NCI-H128 (cell line): ENCODE results near the gene NSMF.

Source experiments
- DNase-seq: peaks from one replicate; lab custom pipeline; 2025; ENCODE audit not compliant: unreplicated experiment; lab: John Stamatoyannopoulos, UW

The NSMF gene

DNA sequence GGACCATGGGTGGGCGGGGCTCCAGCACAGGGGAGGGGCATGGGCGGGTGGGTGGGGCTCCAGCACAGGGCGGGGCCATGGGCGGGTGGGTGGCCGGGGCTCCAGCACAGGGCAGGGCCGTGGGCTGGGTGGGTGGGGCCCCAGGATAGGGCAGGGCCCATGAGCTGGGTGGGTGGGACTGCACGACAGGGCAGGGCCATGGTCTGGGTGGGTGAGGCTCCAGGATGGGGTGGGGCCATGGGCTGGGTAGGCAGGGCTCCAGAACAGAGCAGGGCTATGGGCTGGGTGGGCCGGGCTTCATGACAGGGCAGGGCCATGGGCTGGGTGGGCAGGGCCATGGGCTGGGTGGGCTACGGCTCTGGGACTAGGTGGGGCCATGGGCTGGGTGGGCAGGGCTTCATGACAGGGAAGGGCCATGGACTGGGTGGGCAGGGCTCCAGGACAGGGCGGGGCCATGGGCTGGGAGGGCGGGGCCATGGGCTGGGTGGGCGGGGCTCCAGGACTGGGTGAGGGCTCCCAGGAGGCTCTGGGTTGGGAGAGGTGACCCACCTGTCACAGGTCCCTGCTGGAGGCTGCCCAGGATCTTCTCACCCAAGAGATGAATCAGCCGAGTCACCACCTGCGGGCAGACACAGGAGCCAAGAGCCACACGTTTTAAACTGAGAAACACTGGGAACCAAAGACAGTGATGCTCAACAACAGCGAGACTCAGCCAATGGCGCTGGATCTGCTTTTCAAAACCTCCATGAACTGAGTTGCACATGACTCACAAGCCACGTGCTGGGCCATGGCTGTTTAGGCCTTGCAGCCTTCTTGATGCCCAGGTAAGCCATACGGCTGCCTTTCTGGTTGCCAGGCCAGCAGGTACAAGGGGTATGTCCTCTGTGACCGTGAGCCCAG lies 33.6 kb upstream of the NSMF start:
- DNase-seq: no peak

DNA sequence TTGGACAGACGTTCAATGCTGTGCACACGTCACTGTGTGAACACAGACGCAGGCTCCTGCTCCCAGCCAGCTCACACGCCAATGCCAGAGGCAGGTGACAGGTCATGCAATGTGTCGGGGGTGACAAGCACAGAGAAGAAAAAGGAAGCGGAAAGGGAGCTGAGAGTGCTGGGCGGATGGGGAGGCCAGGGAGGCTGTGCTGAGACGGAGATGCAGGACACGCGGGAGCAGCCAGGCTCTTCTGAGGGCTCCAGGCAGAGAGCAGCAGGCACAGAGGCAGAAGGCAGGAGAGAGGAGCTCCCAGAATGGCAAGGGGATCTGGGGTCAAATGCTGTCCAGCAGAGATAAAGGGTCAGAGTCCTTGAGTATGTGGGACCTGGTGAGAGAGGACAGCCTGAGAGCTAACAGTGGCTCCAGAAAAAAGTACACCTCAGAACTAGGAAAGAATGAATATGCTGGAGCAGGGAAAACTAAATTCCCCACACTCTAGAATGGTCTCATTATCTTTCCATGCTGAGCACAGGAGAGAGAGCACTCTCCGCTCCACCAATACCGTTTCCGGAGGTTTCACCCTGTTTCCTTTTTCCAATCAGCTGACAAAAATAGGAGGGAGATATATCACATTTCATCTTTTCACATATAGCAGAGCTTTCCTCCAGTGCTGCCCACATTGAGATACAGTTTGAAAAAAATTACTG lies 32.8 kb upstream of the NSMF start:
- DNase-seq: no peak

DNA sequence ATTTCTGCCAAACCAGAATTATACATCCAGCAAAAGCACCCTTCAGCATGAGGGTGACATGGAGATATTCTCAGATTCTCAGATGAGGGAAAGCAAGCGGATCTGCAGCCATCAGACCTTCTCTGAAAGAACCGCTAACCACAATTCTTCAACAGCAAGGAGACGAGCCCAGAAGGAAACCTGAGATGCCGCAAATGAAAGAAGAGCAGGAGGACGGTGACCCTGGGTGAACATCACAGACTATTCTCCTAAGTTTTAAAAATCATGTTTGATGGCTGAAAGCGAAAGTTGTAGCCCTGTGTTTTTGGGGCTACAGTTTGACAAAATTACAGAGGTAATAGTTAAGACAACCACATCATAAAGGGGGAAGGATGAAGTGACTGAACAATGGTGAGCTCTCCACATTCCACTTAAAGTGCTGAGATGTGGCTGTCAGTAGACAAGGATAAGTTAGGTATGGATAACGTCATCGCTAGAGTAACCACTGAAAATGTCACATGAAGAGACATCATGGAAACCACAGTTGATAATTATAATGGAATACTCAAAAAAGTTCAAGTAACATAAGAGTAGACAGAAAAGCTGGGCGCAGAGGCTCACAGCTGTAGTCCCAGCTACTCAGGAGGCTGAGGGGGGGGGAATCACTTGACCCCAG lies 31.5 kb upstream of the NSMF start:
- DNase-seq: no peak

DNA sequence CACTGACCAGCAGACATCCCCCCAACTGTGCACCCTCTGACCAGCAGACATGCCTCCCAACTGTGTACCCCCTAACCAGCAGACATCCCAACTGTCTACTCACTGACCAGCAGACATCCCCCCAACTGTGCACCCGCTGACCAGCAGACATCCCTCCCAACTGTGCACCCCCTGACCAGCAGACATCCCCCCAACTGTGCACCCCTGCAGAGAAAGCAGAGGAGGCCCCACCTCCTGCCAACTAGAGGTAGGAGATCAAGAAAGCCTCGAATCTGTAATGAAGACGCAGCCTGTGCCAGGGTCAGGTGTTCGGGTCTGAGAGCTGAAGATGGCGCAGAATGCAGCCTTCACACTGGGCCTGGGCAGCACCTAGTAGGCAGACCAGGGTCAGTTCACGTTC lies 29.8 kb upstream of the NSMF start:
- no peak for DNase-seq

DNA sequence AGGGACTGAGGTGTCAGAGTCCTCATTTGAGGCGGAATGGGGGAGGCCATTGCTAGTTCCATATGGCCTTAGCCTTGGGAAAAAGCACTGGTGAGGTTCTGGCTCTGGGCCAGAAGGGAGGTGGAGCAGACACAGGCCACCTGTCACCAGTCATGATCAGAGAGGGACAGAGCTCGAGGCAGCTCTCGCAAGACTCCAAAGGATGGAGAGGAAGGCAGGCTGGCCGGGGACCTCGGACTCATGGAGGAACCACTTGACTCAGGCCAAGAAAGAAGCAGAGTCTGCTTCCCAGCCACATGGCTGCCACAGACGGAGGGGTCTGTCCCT lies 29.2 kb upstream of the NSMF start:
- no peak for DNase-seq

DNA sequence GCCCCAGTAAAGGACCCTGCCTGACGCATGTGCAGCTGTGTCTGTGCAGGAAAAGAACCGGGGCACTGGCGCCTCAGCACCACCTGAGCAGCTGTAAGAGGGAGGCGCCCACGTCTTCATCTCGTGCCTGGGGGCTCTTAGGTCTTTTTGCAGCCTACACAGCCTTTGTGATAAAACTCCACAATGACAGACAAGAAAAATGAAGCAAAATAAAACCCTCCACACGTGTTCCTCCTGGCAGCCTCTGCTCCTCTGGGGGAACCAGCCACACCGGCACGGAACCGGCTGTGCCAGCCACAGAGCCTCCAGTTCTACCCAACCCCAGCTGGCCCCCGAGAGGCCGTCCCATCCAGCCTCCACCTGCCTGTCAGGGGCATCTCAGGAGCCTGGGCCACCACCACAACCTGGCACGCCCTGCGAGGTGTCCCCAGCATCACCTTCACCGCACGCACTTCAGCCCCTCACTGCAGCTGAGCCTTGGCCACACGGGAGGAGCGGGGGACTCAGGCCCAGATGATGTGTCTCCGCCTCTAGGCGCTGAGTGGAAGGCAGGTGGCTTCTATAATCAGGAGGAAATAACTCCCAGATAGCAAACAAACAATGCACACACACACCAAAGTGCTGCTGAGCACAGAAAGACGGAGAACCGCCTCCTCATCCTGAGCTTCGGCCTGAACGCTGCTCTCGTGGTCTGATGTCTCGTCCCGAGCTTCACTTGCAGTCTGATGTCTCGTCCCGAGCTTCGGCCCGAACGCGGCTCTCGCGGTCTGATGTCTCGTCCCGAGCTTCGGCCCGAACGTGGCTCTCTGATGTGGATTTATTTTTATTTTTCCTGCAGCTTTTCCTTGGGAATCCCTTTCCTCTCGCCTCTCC lies 28.6 kb upstream of the NSMF start:
- DNase-seq: peak; percentile 34

DNA sequence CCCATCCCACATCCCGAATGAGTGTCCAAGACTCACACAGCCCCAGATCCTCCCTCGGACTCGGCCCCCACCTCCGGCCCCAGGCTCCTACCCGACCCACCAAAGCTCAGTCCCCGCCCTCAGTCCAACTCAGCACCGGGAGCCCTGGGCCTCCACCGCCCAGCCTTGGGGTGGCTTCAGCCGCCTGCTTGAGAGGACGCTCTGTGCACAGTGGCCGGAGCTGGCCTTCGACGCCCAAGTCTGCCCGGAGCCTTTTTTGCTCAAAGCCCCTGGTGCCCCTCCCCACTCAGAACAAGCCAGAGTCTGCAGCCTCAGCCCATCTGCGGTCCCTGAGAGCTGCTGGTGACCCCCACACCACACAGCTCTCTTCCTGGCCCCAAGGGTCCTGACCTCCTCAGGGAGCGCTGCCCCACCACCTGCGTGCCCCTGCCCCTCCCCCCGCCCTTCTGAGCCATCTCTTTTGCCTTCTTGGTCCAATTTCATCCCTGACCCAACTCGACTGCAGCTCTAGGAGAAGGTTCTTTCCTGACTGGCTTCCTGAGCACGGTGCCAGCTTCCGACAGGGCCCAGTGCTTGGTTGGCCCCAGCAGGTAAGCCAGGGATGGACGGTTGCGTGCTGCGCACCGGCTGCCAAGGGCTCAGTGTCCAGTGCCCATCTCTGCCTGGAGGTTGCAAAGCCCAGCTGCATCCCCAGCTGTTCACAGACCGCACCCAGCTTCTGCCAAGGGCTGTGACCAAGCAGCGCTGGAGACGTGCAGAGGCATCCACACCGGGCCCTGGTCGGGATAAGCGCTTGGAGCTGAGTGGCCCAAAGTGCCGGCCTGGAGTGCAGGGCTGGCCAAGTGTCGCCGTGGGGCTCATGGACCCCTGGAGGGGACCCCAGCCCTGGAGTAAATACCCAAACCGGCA lies 27.7 kb upstream of the NSMF start:
- DNase-seq: no peak

DNA sequence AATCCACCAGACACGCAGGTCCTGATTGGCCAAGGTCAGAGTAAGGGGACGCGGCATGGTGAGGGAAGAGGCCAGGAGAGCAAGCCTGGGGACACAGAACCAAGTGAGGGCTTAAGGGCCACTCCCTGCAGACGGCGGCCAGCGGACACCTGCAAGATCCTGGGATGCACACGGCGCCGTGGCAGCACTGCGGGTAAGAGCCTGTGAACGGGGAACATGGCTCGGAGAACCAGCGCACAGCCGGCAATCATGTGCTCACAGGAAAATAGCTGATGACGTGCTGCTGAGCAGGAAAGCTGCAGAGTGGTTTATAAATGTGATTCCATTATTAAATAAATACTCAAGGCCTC lies 27.0 kb upstream of the NSMF start:
- no peak for DNase-seq

DNA sequence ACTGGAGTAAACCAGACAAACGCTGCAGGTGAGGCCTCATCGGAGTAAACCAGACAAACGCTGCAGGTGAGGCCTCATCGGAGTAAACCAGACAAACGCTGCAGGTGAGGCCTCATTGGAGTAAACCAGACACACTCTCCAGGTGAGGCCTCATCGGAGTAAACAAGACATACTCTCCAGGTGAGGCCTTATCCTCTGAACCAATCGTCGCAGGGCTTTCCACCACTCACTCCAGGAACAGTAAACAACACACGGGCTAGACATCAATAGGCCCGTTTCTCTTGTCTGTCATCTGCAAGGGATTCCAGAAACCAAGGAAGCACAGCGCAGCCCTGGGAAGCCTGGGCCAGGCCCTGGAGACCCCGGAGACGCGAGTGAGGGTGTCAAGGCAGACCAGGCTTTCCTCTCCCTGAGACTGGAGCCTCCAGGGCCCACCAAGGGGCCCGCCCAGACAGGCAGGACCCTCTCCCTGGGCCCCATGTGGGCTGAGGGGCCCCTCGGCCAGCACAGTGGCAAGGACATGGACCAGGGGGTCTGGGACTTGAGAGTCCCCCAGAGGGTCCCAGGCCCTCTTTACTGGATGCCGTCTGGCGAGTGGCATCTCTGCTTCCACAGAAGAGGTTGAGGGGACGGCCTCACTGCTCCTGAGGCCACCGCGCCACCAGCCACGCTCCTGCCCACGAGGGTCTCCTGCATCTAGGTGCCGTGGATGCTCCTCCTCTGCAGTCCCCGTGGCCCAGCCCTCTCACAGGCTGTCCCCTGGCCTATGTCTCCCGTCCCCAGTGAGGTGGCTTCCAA lies 26.4 kb upstream of the NSMF start:
- DNase-seq: no peak

DNA sequence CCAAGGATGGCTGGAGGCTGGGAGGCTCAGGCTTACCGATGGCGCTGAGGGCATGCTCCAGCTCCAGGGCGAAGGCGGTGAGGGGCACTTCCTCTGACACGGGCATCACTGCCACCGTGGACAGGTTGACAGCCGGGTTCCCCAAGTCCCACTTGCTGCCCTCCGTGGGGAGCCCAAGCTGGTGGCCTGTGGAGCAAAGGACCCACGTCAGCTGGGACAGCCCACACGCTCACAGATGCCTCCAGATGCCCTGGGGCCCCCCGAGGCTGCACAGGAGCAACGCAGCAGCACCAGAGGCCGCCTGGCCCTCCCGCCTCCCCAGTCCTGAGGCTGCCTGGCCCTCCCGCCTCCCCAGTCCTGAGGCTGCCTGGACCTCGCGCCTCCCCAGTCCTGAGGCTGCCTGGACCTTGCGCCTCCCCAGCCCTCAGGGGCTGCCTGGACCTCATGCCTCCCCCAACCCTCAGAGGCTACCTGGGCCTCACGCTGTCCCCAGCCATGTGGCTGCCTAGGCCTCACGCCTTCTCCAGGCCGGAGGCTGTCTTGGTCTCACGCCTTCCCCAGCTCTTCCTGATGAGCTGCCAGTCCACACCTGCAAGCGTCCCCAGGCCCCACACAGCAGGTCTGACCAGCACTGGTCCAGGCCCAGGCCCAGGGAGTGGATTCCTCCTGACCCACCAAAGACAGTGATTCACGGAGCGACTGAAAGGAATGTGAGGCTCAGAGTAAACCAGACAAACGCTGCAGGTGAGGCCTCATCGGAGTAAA lies 25.6 kb upstream of the NSMF start:
- no peak for DNase-seq

DNA sequence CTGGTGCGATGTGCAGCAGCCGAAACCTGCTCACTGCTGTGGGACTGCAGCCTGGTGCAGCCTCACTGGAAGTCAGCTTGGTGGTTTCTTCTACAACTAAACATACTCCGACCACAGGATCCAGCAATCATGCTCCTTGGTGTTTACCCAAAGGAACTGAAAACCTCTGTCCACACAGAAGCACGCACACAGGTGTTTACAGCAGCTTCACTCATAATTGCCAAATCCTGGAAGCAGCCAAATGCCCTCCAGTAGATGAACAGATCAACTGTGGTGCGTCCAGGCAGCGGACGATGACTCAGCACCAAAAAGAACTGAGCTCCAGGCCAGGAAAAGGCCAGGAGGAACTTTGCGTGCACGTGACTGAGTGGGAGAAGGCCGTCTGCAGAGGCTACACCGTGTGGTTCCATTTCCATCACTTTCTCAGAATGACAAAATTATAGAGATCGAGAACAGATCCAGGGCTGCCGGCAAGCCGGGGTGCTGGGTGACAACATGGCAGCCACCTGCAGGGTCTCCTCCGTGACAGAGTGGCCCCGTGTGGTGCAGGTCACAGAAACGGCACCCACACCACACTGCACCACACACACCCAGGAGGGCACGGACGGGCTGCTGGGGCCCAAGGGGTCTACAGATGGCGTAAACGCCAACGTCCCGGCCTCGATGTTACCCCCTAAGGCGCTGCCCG lies 23.1 kb upstream of the NSMF start:
- no peak for DNase-seq

DNA sequence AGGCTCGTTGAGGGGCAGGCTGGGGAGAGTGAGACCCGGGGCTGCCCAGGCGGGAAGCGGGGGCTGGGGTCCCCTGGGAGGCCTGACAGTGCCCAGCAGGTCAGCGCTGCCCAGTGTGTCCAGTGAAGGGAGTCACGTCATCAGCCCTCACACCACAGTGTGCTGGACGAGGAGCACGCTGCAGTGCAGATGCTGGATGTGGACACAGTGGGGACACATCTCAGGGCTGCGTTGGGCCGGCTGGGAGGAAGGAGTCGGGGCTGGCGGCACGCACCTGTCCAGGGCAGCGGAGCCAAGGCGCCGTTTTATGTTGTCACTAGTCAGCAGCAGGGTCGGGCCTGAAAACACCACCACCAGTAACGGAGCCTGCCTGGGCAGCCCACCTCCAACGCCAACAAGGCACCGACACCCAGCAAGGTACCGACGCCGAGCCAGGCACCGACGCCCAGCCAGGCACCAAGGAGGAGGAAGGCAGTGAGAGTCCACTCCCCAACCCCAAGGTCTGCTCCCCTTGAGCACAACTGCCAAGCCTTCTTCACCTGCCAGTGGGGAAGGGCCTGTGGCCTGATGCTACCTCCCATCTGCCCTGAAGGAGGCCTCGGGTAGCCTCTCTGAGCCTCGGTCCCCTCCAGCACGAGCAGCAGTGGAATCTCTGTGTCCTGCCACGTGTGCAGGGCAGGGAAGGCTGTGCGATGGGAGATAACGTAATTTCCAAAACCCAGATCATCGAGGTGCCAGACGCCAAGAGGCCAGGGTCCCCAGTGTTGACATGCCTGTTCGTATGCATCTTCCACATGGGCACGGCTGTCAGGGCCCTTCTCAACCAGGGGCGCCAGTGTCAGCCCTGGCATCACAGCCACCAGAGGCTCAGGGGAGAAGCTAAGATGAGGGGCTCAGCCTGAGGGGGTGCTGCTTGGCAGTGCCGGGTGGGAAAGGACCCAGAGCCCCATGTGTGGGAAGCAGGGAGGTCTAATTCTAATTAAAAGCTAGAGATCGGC lies 21.9 kb upstream of the NSMF start:
- no peak for DNase-seq

DNA sequence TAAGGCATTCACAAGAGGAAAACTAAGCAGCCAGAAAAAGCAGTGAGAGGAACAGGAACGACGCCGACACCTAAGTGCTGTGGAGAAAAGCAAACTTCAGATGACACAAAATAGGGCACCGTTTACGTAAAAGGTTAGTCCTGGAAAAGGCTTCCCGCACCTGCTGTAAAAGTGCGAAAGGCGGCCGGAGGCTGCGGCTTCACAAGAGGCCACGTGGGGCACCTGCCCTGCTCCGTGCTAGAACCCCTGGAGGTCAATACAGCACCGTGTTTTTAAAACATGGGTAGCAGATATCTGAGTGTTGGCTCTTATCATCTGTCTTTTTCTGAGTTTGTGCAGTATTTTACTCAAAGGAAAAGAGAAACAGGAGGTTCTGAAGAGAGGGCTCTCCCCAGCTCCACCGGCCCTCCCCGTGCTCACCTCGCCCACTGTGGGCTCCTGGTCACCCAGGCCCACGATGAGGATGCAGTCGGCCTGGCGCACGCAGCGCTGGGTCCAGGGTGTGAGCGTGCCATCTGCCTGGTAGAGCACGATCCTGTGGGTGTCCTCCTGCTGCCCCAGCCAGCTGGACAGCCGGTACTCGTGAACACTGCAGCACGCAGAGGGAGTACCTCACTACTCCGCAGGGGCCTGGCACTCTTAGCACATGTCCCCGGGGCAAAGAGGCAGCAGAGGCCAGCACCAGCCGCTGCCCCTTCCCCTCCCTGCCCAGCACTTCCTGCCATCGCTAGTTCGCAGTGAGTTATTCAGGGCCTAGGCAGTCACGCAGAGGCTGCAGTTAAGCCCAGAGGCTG lies 21.0 kb upstream of the NSMF start:
- DNase-seq: no peak

DNA sequence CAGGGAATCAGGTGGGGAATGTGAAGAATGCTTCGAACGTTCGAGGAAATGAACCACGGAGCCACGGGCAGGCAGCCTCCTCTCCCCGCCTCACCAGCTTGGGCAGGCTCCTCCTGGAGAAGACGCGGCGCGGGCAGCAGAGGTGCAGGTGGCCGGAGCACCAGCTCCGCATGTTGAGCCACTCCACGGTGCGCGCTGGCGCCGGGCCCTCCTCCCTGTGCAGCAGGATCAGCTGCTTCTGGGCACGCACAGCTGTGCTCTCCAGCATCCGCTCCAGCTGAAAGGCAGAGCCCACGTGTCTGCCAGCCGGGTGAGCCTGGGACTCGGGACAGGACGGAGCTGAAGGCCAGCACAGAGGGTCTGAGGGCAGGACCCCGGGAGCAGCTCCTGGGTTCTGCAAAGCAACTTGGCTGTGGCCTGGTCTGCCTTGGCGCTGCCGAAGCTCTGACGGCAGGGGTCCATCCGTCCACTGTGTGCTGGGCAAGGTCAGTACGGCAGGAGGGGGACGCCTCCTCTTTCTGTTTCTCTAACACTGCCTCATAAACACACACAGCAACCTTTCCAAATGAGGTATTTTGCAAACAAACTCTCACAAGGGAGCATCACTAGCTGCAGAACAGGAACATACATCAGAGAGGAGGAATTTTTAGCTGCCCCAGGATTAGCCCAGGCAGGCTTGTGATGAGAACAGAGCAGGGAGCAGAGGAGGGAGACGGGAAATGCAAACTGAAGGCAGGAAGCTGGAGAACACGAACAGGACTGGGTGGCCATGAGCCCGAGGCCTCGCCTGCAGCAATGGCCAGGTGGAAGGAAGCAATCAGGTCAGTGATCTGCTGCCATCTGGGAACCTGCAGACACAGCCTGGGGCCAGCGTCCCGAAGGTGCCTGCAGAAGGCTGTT lies 20.1 kb upstream of the NSMF start:
- DNase-seq: peak; percentile 2

DNA sequence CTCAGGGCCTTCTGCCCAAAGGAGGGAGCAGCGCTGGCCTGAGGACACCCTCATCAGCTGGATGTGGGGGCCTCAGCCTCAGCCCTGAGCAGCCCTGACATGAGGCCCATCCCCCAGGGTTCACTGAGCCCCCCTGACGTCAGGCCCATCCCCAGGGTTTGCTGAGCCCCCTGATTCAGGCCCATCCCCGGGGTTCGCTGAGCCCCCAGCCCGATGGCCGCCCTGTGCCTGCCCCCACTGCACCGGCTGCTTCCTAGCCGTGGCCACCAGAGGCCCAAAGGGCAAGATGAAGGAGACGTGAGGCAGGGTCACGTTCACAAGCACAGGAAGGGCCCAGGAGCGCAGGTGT lies 19.5 kb upstream of the NSMF start:
- DNase-seq: no peak
